Duodenal mucosa (tissue), 2 donors: ENCODE measurements around the gene STIP1.

Experiments
- H3K27ac ChIP-seq: one replicate; pipeline ENCODE4 v1.7.0; 2013; ENCODE audit warnings: low read depth, low read length
- H3K27me3 ChIP-seq, 2 donors: one replicate each; pipeline ENCODE4 v1.7.0; 2013; ENCODE audit warnings: low read length in 2 of 2, control low read depth in 1 of 2; ENCODE audit not compliant: insufficient read depth in 2 of 2, control insufficient read depth in 1 of 2
- H3K36me3 ChIP-seq, 2 donors: one replicate each; pipeline ENCODE4 v1.7.0; 2013; ENCODE audit warnings: low read length in 2 of 2, control low read depth in 1 of 2; ENCODE audit not compliant: insufficient read depth in 2 of 2, control insufficient read depth in 1 of 2
- H3K4me1 ChIP-seq, 2 donors: one replicate each; pipeline ENCODE4 v1.7.0; 2013; ENCODE audit warnings: low read length in 2 of 2, control low read depth in 1 of 2; ENCODE audit not compliant: insufficient read depth in 2 of 2, control insufficient read depth in 1 of 2
- H3K4me3 ChIP-seq, 2 donors: one replicate each; pipeline ENCODE4 v1.7.0; 2013; ENCODE audit warnings: low read length in 2 of 2, low read depth in 1 of 2
- H3K9ac ChIP-seq, 2 donors: one replicate each; pipeline ENCODE4 v1.7.0; 2013; ENCODE audit warnings: low read length in 2 of 2, low read depth in 1 of 2
- H3K9me3 ChIP-seq, 2 donors: one replicate each; pipeline ENCODE4 v1.7.0; 2013; ENCODE audit warnings: low read length in 2 of 2, control low read depth in 1 of 2; ENCODE audit not compliant: control insufficient read depth in 1 of 2

The STIP1 gene

DNA sequence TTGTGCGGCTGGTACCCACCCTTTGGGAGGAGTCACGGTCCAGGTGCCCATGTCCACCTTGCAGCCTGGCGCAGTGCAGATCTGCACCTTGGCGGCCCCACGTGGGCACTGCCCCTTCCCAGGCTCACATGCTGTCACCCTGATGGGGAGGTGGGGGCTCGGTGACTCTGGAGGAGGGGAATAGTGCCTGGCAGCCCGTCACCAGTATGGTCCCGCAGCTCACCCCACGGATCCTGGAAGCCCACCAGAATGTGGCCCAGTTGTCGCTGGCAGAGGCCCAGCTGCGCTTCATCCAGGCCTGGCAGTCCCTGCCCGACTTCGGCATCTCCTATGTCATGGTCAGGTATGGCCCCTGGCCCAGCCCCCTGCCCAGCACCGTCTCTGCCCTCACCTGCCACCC is 34.8 kb downstream of the STIP1 start:
- Histone ChIP-seq H3K9me3 (no peaks in the 10 kb centered on the region), H3K9ac (no peak overlapping the region), H3K4me1 (peaks cover 16 to 19% of the 10 kb centered on the region in 2 donors), H3K36me3 (peaks cover 9 to 38% of the 10 kb centered on the region in 2 donors), H3K27me3 (no peaks in the 10 kb centered on the region), H3K4me3 (no peak overlapping the region), H3K27ac (no peak overlapping the region)

DNA sequence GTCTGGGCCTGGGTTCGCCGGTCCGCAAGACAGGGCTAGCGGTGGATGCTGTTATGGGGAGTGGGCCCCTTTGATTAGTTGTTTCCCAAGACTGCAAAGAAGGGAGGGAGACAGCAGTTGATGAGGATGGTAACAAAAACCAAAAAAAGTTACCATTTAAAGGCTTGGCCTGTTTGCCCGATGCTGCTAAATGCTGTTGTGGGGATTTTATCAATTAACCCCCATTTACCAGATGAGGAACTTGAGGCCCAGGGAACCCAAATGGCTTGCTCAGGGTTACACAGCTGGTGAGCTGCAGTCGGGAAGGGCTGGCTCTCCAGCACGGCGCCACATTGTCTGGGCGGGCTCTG is 36.7 kb downstream of the STIP1 start:
- H3K4me3 ChIP-seq: no peak overlapping the region
- H3K4me1 ChIP-seq: peaks cover 24 to 32% of the 10 kb centered on the region in 2 donors
- no peaks in the 10 kb centered on the region for H3K27me3 ChIP-seq
- H3K27ac ChIP-seq: no peak overlapping the region
- H3K36me3 ChIP-seq: peaks cover 9 to 36% of the 10 kb centered on the region in 2 donors
- no peak overlapping the region for H3K9ac ChIP-seq
- H3K9me3 ChIP-seq: no peaks in the 10 kb centered on the region

DNA sequence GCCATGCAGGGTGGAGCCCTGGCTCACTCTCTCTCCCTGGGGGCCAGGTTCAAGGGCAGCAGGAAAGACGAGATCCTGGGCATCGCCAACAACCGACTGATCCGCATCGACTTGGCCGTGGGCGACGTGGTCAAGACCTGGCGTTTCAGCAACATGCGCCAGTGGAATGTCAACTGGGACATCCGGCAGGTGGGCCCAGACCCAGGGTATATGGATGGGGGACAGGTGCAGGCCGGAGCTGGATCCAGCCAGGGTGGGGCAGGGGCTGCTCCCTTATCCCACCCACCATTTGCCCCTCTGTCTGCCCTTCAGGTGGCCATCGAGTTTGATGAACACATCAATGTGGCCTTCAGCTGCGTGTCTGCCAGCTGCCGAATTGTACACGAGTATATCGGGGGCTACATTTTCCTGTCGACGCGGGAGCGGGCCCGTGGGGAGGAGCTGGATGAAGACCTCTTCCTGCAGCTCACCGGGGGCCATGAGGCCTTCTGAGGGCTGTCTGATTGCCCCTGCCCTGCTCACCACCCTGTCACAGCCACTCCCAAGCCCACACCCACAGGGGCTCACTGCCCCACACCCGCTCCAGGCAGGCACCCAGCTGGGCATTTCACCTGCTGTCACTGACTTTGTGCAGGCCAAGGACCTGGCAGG is 37.2 kb downstream of the STIP1 start:
- Histone ChIP-seq H3K27ac (peak overlapping the region; percentile 42), H3K4me1 (peaks cover 25 to 34% of the 10 kb centered on the region in 2 donors), H3K27me3 (no peaks in the 10 kb centered on the region), H3K9ac (no peak overlapping the region), H3K9me3 (no peaks in the 10 kb centered on the region), H3K36me3 (peaks cover 9 to 35% of the 10 kb centered on the region in 2 donors), H3K4me3 (no peak overlapping the region)

DNA sequence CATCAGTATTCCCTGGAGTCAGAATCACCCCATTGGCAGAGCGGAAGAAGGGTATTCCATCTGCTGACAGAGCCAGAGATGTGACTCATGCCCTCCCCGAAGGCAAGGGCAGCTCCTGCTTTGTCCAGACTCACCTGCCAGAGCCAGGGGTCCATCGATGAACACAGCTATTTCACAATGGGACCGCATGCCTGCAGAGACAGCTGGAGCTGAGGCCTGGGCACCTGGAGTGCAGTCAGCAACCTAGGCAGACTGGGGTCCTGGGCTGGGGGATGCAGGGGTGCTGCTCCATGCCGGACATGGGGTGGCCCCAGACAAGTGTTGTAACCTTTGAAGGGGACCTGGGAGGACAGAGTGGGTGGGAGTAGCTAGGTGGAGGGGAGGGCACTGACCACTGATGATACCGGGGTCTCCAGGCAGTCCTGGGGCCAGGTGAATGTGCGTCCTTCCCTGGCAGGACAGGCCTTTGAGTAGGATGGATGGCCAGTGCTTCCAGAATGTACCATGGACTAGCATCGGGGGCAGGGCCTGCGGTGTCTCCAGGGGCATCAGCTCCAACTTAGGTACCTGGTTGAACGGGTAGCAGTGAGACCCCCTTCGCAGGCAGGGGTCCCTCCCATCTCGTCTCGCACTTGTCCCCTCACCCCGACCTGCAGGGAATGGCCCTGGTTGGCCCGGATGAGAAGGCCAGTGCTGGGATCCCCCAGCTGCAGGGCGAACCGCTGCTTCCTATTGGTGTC is 38.4 kb downstream of the STIP1 start:
- Histone ChIP-seq H3K27me3 (no peaks in the 10 kb centered on the region), H3K27ac (no peak overlapping the region), H3K9me3 (no peaks in the 10 kb centered on the region), H3K36me3 (peaks cover 9 to 32% of the 10 kb centered on the region in 2 donors), H3K9ac (no peak overlapping the region), H3K4me3 (no peak overlapping the region), H3K4me1 (peaks cover 21 to 37% of the 10 kb centered on the region in 2 donors)

DNA sequence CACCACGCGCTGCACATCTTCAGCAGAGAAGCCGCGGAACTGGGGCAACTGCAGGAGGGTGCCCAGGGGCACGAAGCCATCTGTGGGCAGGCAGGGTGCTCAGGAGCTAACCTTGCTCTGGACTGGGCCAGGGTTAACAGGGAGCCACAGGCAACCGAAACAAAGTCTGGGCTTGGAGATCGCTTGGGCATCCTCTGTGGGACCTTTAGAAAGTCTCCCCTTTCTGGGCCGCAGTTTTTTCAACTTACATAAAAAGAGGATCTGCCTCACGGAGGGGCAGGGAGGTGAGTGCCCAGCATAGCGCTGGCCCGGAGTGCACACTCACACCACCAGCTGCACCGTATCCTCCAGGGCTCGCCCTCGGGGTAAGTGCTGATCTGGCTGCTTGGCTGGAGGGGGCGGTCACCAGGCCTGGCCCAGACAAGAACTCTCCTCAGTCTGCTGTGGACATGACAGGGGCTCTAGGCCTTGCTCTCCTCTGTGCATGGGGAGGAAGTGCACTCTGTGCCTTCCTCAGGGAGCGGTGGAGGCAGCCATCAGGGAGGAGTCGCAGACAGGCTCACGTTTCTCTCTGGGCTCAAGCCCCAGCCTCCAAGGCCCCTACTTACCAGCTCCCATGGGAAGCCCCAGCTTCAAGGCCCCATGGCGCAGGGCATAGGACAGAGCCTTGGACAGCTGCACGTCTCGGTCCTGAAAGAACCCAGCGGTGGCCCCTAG is 39.1 kb downstream of the STIP1 start:
- Histone ChIP-seq H3K27me3 (no peaks in the 10 kb centered on the region), H3K4me1 (peaks cover 28 to 44% of the 10 kb centered on the region in 2 donors), H3K27ac (peak overlapping the region; percentile 90), H3K4me3 (peak overlapping the region; percentile 82 to 84), H3K36me3 (peaks cover 9 to 29% of the 10 kb centered on the region in 2 donors), H3K9ac (peak overlapping the region; percentile 69 to 97), H3K9me3 (no peaks in the 10 kb centered on the region)

DNA sequence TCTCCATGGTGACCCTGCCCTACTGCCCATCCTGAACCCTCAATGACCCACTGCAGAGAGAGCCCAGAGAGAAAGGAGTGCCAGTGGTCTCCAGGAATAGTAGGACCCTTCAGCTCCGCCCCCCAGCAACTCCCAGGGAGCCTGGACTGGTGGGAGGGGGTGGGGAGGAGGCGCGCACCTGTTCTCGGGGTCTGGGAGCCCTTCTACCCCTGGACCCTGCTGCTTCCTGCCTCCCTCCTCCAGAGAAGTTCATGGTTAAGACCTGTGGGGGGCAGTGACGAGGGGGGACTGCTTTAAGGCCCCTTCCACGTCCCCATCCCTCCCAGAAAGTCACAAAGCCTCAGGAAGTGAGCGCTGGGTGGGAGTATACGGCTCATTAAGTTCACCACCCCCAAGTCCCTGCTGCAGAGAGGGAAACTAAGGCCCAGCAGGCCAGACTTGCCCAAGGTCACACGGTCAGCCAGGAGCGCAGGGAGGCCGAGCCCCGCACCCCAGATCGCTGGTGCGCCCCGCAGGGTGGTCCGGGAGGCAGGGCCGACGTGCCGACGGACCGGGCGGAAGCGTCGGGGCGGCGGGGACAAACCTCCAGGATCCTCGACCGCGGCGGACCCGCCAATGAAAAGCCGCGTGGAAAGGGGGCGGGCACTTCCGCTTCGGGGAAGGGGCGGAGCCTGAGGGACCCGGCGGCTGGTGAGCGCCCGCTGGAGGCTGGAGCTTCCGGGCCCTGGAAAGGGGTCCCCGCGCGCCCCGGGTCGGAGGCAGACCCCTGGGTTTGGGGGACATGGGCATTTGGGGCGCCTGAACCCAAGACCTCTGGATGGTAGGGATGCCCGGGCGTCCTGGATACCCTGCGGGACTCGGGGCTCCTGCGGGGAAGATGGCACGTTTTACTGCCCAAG is 39.9 kb downstream of the STIP1 start, which contains the start of the genes NUDT22 and TRPT1:
Gene NUDT22, plus strand, starts transcription at position 667 of the 899 bp plus-strand sequence. CDS start 379 bp downstream, outside the sequence.
Gene TRPT1, minus strand, starts transcription at position 579 of the 899 bp plus-strand sequence. Its CDS starts 326 bp downstream, at position 253.
- peak within 1 kb of the TSS; percentile 82 to 84 for H3K4me3 ChIP-seq
- H3K4me1 ChIP-seq: peaks cover 29 to 44% of the 10 kb centered on the region in 2 donors

DNA sequence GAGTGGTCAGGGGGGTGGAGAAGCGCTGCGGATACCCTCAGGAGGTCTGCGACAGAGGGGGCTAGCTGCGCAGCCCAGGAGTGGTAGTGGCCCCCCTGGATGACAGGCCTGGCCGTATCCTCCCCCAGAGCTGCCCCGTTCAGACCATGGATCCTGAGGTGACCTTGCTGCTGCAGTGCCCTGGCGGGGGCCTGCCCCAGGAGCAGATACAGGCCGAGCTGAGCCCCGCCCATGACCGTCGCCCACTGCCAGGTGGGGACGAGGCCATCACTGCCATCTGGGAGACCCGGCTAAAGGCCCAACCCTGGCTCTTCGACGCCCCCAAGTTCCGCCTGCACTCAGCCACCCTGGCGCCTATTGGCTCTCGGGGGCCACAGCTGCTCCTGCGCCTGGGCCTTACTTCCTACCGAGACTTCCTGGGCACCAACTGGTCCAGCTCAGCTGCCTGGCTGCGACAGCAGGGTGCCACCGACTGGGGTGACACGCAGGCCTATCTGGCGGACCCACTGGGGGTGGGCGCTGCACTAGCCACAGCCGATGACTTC is 40.6 kb downstream of the STIP1 start:
- H3K27ac ChIP-seq: peak overlapping the region; percentile 90
- H3K4me1 ChIP-seq: peaks cover 30 to 51% of the 10 kb centered on the region in 2 donors
- H3K27me3 ChIP-seq: no peaks in the 10 kb centered on the region
- H3K4me3 ChIP-seq: peak overlapping the region; percentile 82 to 84
- peaks cover 0 to 17% of the 10 kb centered on the region in 2 donors for H3K36me3 ChIP-seq
- H3K9me3 ChIP-seq: no peaks in the 10 kb centered on the region
- H3K9ac ChIP-seq: peak overlapping the region; percentile 97 to 100

More for the DNA sequence above, 39.9 kb downstream of the STIP1 start, which contains the start of the genes NUDT22 and TRPT1:
- Histone ChIP-seq H3K9ac (peak within 1 kb of the TSS; percentile 97 to 100), H3K9me3 (no peaks in the 10 kb centered on the region), H3K27me3 (no peaks in the 10 kb centered on the region), H3K36me3 (peaks cover 4 to 21% of the 10 kb centered on the region in 2 donors), H3K27ac (peak within 1 kb of the TSS; percentile 90)

DNA sequence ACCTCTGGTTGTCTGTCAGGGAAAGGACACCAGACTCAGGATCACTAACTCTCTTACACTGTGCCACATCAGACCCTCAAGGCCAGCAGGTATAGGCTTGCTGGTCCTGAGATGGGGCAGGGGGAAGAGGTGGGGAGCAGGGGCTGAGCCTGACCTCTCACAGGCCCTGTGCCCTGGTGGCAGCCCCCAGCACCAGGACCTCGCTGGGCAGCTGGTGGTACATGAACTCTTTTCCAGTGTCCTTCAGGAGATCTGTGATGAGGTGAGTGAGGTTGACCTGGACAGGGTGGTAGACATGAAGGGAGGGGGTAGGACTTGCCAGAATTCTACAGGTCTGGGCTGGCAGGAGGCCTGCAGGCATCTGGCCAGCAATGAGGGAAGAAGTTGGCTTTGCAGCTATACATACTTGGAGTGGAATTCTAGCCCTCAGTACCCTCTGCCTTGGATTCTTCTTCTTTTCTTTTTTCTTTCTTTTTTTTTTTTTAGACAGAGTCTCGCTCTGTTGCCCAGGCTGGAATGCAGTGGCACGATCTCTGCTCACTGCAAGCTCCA is 41.5 kb downstream of the STIP1 start:
- no peaks in the 10 kb centered on the region for H3K27me3 ChIP-seq
- peaks cover 36 to 59% of the 10 kb centered on the region in 2 donors for H3K4me1 ChIP-seq
- H3K4me3 ChIP-seq: peak overlapping the region; percentile 82 to 84
- H3K36me3 ChIP-seq: peaks cover 0 to 17% of the 10 kb centered on the region in 2 donors
- peak overlapping the region; percentile 97 to 100 for H3K9ac ChIP-seq
- H3K27ac ChIP-seq: peak overlapping the region; percentile 90
- H3K9me3 ChIP-seq: no peaks in the 10 kb centered on the region
